Left colon (tissue), 2 donors: Measurements from ENCODE around the gene TSHZ2. TPM values are rescaled to one million over a fixed set of nuclear protein-coding genes. Genes with fewer than 3 reads are reported as not detected.

ENCODE experiments used
- ATAC-seq: fragments of 200-7000 bp; cut with Tn5 transposase; one replicate; pipeline ENCODE4 v1.9.1; 2020; ENCODE audit warnings: mild to moderate bottlenecking, moderate library complexity
- DNase-seq, 2 donors: peaks; one replicate each; pipeline ENCODE4 v3.0.0-alpha.2; 2020
- intact Hi-C, 2 donors: fragments of 100-400 bp; cut with DNase I in 1 of 2; cut with micrococcal nuclease in 1 of 2; formaldehyde crosslinking; loops; one replicate each; pipeline versions ENCODE4 v1.11.2 to v1.14.0; 2022; cut with DNase I, micrococcal nuclease
- total RNA-seq, 2 donors: library from RNA; stranded (reverse); fragmentation: NEBNext Ultra II Directional; extraction: Animal tissue kit (Norgen Biotek cat#: 25700); gene quantifications; one replicate each; pipeline ENCODE4 v1.2.1, GENCODE V29; 2021
- donor health status: DM: no; HTN: no; CAD: no.
- donor health status: DM: yes; HTN: yes; CAD: no.

Gene TSHZ2
- total RNA-seq, 2 donors from 2014 or later = 1.7 to 4.9 TPM

DNA sequence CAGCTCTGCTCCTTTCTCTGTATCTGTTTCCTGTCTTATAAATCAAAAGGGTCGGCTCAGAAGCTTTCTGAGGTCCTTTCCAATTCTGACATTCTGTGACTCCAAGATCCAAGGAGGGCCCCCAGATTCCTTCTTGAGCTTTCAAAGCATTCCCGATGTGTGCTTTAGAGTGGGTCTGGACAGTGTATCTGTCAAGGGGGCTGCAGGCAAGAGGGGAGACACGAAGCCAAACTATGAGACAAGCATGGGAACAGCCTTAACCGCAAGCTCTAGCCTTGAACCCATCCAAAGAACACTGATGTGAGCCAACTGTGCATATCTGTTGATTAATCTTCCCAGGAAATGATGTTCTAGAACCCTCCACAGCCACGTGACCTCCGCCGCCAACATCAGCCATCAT is 73.8 kb downstream of the TSHZ2 start:
- no peak for DNase-seq
- intact Hi-C loops = no loop called here
- no peak for ATAC-seq

DNA sequence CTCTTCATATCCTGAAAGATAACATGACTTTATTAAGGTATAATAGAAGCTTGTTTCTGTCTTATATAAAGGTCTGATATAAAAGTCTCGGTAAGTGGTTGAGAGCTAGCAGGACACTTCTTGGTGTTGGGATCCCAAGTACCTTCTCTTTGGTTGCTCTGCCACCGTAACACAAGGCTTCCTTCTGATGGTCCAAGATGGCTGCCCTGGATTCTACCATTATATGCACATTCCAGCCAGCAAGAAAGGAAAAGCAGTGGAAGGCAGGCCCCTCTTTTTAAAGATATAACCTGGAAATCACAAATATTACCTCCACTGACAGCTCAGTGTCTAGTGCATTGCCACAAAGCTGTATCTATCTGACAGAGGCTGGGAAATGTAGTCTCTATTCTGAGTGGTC is 75.0 kb downstream of the TSHZ2 start:
- intact Hi-C loops = no loop called here
- ATAC-seq (no peak), DNase-seq (no peak)

DNA sequence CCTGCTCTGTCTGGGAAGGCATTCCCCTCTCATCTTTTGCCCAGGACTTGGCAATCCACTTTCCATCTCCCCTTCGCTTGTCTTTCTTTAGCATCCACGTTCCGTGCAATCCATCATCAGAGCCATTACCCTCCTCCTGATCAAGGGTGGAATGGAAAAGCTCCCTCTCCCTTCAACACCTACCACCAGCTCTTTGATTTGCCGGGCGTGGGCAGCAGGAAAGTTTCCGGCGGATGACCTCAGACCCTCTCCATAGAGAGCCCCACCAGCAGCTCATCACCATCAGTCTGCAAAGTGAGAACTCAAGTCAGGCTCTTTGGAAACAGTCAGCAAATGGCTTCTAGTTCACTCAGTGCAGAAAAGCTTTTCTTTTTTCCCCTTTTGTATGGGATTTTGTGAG is 76.2 kb downstream of the TSHZ2 start:
- ATAC-seq (no peak), DNase-seq (no peak)
- intact Hi-C loops = no loop called here

DNA sequence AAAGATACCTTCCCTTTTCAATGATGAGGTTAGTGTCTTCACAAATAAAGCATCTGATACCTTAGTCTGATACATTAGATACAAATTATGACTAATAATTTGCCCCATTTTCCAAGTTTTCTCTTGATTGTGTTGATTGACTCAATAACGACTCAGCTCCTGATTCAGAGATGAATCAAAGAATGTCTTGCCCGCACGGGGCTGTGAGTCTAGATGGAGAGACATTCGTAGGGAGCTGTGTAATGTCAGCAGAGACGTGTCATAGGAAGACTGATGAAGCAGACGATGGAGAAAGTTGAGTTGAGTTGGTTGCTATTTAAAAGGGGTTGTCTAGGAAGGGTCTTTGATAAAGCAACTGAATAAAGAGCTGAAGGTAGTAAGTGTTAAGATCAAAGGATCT is 78.2 kb downstream of the TSHZ2 start:
- ATAC-seq (no peak), DNase-seq (no peak)
- intact Hi-C loops = no loop called here

DNA sequence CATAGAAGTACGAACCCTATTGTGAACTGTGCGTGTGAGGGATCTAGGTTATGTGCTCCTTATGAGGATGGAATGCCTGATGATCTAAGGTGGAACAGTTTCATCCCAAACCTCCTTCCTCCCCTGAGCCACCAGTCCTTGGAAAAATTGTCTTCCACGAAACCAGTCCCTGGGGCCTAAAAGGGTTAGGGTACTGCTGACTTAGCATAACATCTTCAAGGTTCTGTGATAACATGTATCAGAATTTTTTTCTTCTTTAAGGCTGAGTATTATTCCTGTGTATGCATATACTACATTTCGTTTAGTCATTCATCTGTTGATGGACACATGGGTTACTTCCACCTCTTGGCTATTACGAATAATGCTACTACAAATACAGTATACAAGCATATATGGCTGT is 80.2 kb downstream of the TSHZ2 start:
- ATAC-seq (no peak), DNase-seq (no peak)
- intact Hi-C loops = no loop called here

DNA sequence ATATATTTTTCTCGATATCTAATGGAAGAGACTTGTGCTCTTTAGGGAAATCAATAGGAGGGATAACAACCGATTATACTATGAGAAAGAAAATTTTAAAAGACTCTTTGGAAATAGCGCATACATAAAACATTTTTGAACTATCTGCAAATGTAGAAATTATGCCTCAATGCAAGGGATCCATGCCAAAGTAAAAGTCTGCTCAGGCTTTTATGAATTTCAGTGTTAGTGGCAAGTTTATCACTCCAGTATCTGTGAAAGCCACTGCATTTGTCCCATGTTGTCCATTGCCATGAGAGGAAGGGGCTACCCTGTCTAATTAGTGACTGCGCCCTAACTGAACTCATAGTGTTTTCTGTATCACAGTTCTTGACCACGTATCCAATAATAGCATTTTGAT is 81.4 kb downstream of the TSHZ2 start:
- intact Hi-C loops = no loop called here
- ATAC-seq (no peak), DNase-seq (no peak)

DNA sequence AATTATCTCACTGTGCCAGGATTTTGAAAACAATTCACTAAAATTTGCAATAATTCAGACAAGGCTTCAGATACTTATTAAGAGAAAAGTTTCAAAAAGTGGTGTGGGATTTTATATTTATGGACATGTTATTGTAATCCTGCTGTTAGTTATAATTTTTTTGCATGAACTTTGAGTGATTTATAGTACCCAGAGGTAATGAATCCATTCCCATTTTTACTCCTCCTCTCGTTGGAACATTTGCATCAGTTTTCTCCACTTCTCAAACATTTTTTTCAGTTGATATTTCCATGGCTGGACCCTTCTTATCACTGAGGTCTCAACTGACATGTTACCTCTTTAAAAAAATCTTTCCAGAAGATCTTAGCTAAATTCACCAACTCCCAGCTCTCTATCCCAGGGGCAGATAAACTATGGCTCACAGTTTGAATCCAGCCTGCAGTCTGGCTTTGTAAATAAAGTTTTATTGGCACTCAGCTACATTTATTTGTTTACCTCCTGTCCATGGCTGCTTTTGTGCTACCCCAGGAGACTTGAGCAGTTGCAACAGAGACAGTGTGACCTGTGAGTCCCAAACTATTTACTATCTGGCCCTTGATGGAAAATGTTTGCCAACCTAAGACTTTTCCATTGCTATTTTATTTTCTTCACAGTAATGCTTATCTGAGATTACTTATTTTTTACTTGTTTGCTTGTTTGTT is 83.4 kb downstream of the TSHZ2 start:
- ATAC-seq (no peak), DNase-seq (no peak)
- intact Hi-C loops = no loop called here

DNA sequence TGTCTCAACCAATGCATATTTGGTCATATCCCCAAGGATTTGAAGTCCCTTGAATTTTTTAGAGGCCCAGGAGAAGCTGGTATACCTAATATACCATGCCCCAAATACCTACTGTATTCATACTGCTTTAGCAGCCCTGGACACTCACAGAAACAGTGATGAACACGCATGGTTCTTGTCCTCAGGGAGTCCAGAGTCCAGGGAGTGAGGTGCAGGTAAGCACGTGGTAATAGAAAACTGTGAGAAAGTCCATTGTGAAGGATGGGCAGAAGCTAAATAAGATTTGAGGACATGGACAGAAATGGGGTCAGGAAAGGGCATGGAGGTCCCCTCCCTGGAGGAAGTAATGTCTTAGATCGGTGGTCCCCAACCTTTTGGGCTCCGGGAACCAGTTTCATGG is 85.4 kb downstream of the TSHZ2 start:
- intact Hi-C loops = no loop called here
- ATAC-seq (no peak), DNase-seq (no peak)

DNA sequence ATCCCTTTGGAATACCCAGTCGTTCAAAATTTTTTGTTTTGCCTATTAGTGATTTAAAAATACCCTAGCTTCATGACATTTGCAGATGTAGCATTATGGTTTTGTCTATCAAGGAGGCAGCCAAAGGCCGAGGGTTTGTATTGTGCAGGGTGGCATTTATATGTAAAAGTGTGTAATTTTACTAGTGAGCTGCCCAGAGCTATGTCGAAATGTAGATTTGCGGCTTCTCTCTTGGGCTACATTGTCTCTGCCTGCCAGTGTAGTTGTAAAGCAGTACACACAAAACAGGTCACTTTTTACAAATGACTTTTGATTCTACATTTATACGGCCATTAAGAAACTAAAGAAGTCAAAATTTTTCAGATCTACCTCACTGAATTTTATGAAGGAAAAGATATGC is 87.7 kb downstream of the TSHZ2 start:
- DNase-seq (no peak), ATAC-seq (no peak)
- intact Hi-C loops = no loop called here

DNA sequence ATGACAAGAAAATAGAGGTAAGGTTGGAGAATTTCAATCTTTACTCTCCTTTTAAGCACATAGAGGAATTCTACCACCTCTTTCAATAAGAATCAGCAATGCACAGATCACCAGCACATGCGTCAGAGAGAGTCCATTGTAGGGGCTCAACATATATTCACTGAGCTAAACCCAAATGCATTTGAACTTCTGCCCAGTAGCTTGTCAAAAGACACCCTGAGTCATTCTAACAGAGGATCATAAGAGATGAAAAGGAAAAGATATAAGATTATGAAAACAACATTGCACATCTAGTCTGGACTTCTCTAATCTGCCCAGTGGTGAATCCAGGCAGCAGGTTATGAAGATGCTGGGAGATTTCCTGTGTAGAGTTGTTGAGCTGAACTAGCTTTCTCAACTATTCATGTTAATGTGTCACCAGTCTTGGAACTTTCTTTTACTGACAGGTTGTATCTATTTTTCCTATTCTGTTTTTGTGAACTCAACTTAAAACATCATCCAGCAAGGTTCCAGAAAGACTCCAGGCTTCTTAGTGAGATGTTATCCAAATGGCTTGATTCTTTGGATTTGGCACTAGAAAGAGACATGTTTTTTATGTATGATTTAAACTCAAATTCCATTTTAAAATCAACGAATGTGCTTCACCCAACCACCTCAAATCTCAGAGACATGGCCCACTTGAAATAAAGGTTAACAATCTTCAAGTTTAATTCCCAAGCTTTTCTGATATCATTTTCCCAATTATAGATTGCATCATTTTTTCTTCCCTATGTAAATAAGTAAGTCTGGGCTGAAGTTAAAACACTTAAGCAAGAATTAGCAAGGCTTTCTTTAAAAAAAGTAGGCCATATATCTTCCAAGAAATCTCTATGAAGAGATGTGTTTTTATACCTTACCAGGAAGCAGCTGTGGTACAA is 89.3 kb downstream of the TSHZ2 start:
- ATAC-seq (no peak), DNase-seq (no peak)
- intact Hi-C loops = no loop called here

DNA sequence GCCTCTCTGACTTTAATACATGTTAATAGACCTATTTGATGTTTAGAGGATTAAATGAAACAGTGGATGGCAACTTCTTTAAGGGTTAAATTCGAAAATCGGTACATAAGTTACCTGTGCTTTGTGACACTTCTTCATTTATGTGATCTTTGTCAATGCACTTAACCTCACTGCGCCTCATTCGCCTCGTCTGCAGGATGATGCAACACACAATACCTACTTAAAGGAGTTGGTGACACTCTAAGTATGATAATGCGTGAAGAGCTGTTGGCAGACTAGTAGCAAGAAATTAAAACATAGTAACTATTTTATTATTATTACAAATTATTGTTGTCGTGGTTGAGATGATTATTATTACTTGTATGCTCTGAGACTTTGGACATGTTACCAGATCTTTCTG is 92.8 kb downstream of the TSHZ2 start:
- no peak for ATAC-seq
- intact Hi-C loops = no loop called here

DNA sequence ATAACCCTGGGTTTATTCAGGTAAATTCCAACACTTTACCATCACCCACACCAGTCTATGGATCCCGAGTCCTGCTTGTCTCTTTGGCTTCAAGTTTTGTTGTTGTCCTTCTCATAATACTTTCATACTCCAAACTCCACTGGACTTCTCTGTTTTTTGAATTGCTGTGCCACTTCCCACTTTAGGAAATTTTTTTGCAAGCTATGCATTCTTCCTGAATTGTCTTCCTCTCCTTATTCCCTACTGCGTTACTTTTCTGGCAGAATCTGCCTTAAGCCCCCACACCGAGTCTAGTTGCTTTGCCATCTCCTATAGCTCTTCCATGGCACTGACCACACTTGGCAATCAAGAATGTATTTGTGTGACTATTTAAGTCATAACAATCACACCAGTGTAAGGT is 96.1 kb downstream of the TSHZ2 start:
- no peak for ATAC-seq
- no peak for DNase-seq
- intact Hi-C loops = no loop called here

More for the DNA sequence above, 92.8 kb downstream of the TSHZ2 start:
- DNase-seq = no peak

DNA sequence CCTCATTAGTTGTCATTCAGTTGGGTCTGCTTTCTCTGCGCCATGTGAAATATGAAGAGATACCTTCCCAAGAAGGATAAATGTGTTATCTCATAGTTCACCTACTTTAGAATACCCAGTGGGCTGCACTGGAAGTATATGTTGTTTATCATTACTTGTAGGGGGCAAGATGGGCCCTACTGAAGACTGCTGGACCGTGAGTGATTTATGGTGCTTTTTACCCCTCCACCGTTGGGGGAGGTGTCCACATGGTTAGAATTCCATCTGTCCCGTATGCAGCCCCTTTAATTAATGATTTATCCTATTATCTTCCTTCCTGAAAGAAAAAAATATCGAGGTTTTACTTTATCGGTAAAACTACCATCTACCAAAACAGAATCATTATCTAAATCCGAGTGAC is 97.0 kb downstream of the TSHZ2 start:
- no peak for ATAC-seq
- DNase-seq = no peak
- intact Hi-C loops = no loop called here

DNA sequence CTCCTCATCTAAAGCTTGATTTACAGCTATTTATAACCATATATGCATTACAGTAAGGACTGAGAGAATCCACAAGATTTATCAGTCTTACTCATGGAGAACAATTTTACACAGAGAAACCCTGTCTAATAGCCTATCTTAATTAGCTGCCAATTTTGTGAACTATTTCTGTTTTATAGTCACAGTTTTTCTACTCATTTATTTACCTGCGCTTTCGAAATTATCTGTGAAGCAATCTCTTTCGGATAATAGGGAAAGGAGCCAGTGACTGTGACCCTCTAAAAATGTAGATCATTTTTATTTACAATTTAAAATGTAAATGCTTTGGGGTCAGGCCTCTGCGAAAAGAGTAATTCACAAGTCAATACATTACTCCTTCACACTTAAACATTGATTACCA is 98.1 kb downstream of the TSHZ2 start:
- DNase-seq (no peak), ATAC-seq (no peak)
- intact Hi-C loops = no loop called here

DNA sequence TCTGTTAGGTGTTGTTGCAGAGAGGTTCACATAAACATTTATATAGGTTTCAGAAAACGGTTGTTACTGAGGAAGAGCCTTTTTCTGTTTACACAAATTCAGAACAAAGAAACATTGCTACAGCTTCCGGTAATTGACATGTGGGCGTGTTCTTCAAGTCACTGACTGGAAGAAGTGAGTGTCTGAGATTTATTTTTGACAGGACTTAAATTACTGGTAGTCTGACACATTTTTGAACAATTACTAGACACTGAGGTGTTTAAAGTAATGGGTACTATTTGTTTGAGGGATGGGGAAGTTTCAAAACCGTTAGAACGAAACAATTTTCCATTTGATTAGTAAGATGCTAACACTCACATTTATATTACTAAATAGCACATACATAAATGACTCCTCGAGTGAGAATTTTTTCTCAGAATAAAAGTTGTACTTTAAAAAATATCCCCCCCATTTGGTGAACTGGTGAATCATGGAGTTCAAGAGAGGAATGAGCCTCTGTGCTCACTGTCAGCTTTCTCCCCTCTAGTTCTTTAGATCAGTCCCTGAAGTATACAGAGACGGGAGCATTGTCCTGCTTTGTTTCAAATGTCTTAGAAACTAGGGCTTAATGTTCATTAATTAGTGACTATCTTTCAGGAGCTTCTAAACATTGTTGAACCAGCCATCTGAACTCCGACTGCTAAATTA is 98.7 kb downstream of the TSHZ2 start:
- no peak for DNase-seq
- ATAC-seq = no peak
- intact Hi-C loops = no loop called here

DNA sequence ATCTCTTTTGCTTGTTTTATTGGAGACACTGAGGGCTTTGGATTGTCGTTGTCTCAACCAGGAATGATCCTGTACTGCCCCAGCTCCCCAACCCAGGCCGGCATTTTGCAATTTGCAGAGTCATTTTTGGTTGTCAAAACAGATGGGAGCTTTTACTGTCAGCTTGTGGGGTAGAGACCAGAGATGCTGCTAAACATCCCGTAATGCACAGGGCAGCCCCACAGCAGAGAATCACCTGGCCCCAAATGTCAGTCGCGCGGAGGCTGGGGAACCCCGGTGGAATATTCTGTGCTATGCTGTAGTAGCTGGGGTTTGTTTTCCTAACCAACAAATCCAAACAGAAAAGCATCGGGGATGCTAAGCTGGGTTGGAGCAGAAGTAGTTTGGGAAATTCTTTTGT is 99.7 kb downstream of the TSHZ2 start:
- intact Hi-C loops = no loop called here
- DNase-seq = no peak
- ATAC-seq = no peak

DNA sequence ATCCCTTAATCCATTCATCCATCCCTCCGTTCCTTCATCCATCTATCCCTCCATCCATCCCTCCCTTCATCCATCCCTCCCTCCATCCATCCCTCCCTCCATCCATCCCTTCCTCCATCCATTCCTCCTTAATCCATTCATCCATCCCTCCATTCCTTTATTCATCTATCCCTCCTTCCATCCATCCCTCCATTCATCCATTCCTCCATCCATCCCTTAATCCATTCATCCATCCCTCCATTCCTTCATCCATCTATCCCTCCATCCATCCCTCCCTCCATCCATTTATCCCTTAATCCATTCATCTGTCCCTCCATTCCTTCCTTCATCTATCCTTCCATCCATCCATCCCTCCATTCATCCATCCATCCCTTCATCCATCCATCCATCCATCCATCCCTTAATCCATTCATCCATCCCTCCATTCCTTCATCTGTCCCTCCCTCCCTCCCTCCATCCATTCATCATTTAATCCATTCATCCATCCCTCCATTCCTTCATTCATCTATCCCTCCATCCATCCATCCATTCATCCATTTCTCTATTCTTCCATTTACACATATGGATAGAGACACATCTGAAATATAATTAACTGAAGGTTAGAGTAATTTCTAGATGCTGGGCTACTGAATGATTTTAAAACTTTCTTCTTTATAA is 100.9 kb downstream of the TSHZ2 start:
- intact Hi-C loops = no loop called here
- ATAC-seq (no peak), DNase-seq (no peak)

DNA sequence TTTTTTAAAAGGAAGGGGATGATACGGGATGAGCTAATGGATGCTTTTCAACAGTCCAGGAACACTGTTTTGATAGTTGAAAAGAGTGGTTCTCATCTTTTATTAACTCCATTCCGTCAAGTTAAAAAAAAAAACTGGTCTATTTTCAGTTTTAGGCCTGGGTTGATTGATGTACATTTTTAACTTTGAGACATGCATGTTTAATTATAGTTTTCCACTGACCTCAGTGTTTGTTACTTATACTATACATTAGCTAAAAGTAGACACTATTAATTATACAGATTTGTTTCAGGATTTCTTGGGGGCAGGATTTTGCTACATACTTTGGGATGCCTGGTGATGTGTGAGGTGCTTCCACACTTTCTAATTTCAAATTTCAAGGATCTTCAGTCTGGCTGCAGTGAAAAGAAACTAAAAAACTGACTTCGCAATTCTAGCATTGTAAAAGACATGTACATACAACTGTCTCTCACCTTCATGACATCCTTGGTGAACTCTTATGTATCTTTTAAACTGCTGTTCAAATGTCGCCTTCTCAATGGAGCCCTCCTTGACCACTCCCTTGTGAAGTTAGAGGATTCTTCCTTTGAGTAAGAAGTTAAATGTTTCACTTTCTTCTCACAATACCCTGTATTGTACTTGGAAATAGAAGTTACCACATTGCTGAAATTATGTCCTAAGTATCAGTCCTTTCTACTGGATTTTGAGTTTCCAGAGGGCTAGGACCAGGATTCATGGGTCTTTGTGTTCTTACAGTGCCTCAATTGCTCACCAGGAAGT is 101.7 kb downstream of the TSHZ2 start:
- DNase-seq (no peak), ATAC-seq (no peak)
- intact Hi-C loops = no loop called here

DNA sequence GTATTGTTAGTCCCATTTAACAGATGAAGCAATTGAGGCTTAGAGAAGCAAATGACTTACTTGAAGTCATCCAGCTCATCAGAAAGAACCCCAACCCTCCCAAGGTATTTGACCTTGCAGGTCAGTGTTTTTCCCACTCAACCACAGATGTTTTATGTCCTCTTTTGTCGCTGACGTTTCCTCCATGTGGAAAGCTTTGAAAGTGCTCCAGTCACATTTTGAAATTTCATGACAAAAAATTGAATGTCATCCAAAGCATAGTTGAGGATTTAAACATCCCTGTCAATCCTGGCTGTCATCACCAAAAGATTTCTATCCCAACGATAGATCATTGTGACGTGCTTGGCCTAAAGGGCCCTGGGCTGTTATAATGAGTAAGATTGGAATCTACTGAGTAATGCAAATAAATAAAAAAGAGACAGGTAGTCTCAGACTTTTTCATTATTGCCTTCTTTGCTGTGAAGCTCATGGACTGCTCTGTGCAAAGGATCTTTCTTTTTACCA is 102.7 kb downstream of the TSHZ2 start:
- ATAC-seq (no peak), DNase-seq (no peak)
- intact Hi-C loops = no loop called here
